Measurements from ENCODE around the gene MYO15B. TPM values are rescaled to one million over a fixed set of nuclear protein-coding genes. Genes with fewer than 3 reads are reported as not detected.

The MYO15B gene
- polyA plus RNA-seq, 1 donor from 2014 or later = 2.4 TPM

GRCh38 chr17:75590314-75590761, 2.7 kb downstream of the MYO15B start:
- Histone ChIP-seq H3K4me3 (ENCODE audit: low read length) (no peak overlapping the region), H3K27me3 (ENCODE audit: insufficient read depth, low read depth, low read length) (peaks cover 25% of the 10 kb centered on the region), H3K9me3 (ENCODE audit: low read length) (no peaks in the 10 kb centered on the region), H3F3A (ENCODE audit: insufficient read depth, low read length, poor library complexity, severe bottlenecking) (no peaks in the 10 kb centered on the region), H3K9me2 (ENCODE audit: insufficient read depth, low read length) (no peaks in the 10 kb centered on the region), H3K4me2 (ENCODE audit: low read length) (no peak overlapping the region), H3K9ac (ENCODE audit: low read length) (no peak overlapping the region), H4K20me1 (ENCODE audit: insufficient read depth) (no peaks in the 10 kb centered on the region), H3K79me2 (replicated peaks; ENCODE audit: insufficient read depth, low read length) (no peaks in the 10 kb centered on the region), H3K36me3 (ENCODE audit: insufficient read depth, low read length) (no peaks in the 10 kb centered on the region), H3K27ac (ENCODE audit: low read length) (no peak overlapping the region), H2AFZ (ENCODE audit: low read depth, low read length) (no peak overlapping the region)
- TF ChIP-seq POLR2AphosphoS5 (IDR thresholded peaks at IDR 0.05) (no peak), CTCF (IDR thresholded peaks at IDR 0.05; ENCODE audit: poor library complexity, severe bottlenecking) (no peak), REST (IDR thresholded peaks at IDR 0.05; ENCODE audit: borderline replicate concordance) (no peak), TAF1 (IDR thresholded peaks at IDR 0.05; ENCODE audit: low read depth) (no peak), MXI1 (conservative IDR thresholded peaks at IDR 0.05; ENCODE audit: poor library complexity, severe bottlenecking) (no peak), RAD21 (conservative IDR thresholded peaks at IDR 0.05) (no peak), SMC3 (conservative IDR thresholded peaks at IDR 0.05; ENCODE audit: poor library complexity) (no peak), EP300 (conservative IDR thresholded peaks at IDR 0.05; ENCODE audit: poor library complexity, severe bottlenecking) (no peak), EZH2 (IDR thresholded peaks at IDR 0.05; ENCODE audit: borderline replicate concordance, insufficient read depth, low read length, poor library complexity, severe bottlenecking) (no peak)

- Histone ChIP-seq H3K4me2 (ENCODE audit: low read length) (no peak overlapping the region), H3K27me3 (ENCODE audit: insufficient read depth, low read depth, low read length) (peaks cover 25% of the 10 kb centered on the region), H3K27ac (ENCODE audit: low read length) (no peak overlapping the region), H4K20me1 (ENCODE audit: insufficient read depth) (no peaks in the 10 kb centered on the region), H3K9me2 (ENCODE audit: insufficient read depth, low read length) (no peaks in the 10 kb centered on the region), H3K4me3 (ENCODE audit: low read length) (no peak overlapping the region), H2AFZ (ENCODE audit: low read depth, low read length) (no peak overlapping the region), H3K9me3 (ENCODE audit: low read length) (no peaks in the 10 kb centered on the region), H3K9ac (ENCODE audit: low read length) (no peak overlapping the region), H3K36me3 (ENCODE audit: insufficient read depth, low read length) (no peaks in the 10 kb centered on the region), H3K79me2 (replicated peaks; ENCODE audit: insufficient read depth, low read length) (no peaks in the 10 kb centered on the region), H3F3A (ENCODE audit: insufficient read depth, low read length, poor library complexity, severe bottlenecking) (no peaks in the 10 kb centered on the region)
- TF ChIP-seq EZH2 (IDR thresholded peaks at IDR 0.05; ENCODE audit: borderline replicate concordance, insufficient read depth, low read length, poor library complexity, severe bottlenecking) (no peak), POLR2AphosphoS5 (IDR thresholded peaks at IDR 0.05) (no peak), CTCF (IDR thresholded peaks at IDR 0.05; ENCODE audit: poor library complexity, severe bottlenecking) (no peak), REST (IDR thresholded peaks at IDR 0.05; ENCODE audit: borderline replicate concordance) (no peak), TAF1 (IDR thresholded peaks at IDR 0.05; ENCODE audit: low read depth) (no peak)
These were observed 3.5 kb downstream of the MYO15B start for GRCh38 chr17:75590849-75591721.
